Measurements from ENCODE around the gene TOP2B. TPM values are rescaled to one million over a fixed set of nuclear protein-coding genes. Genes with fewer than 3 reads are reported as not detected.

Gene TOP2B
- total and polyA plus RNA-seq, 3 donors from 2014 or later: 46.4 to 86.5 (median 76.9) TPM

GRCh38 chr3:25566358-25566920 lies 98.3 kb downstream of the TOP2B start:
- 86 to 91% methylated on average over 5 of the region's 5 CpGs for WGBS, 2 donors
- H3K4me3 ChIP-seq: no peak overlapping the region
- H3K9me3 ChIP-seq: no peaks in the 10 kb centered on the region
- TF ChIP-seq CTCF (IDR thresholded peaks at IDR 0.05) (no peak), POLR2A (IDR thresholded peaks at IDR 0.05) (no peak)
- no peaks in the 10 kb centered on the region for H3K36me3 ChIP-seq (ENCODE audit: low read depth, missing control alignments)
- intact Hi-C loops (cut with DNase I; ENCODE audit: low total_unique reads): no loop called here
- no peak overlapping the region for H3K27ac ChIP-seq
- no peaks in the 10 kb centered on the region for H3K4me1 ChIP-seq
- no peak for DNase-seq
- H3K27me3 ChIP-seq: no peaks in the 10 kb centered on the region

- no peaks in the 10 kb centered on the region for H3K27me3 ChIP-seq
- H3K27ac ChIP-seq: no peak overlapping the region
- 91 to 97% methylated on average over 7 of the region's 7 CpGs for WGBS, 2 donors
- H3K4me1 ChIP-seq: no peaks in the 10 kb centered on the region
- no peaks in the 10 kb centered on the region for H3K36me3 ChIP-seq (ENCODE audit: low read depth, missing control alignments)
- intact Hi-C loops (cut with DNase I; ENCODE audit: low total_unique reads): no loop called here
- TF ChIP-seq POLR2A (IDR thresholded peaks at IDR 0.05) (no peak), CTCF (IDR thresholded peaks at IDR 0.05) (no peak)
- H3K9me3 ChIP-seq: no peaks in the 10 kb centered on the region
- DNase-seq: no peak
- no peak overlapping the region for H3K4me3 ChIP-seq
Observed at GRCh38 chr3:25565807-25566206, 98.9 kb downstream of the TOP2B start.

- 86 to 92% methylated on average over 4 of the region's 4 CpGs for WGBS, 2 donors
Observed at GRCh38 chr3:25564075-25564474, 100.6 kb downstream of the TOP2B start.

GRCh38 chr3:25563601-25564000 lies 101.1 kb downstream of the TOP2B start:
- DNase-seq: no peak
- H3K27me3 ChIP-seq: no peaks in the 10 kb centered on the region
- no peaks in the 10 kb centered on the region for H3K36me3 ChIP-seq (ENCODE audit: low read depth, missing control alignments)
- H3K9me3 ChIP-seq: no peaks in the 10 kb centered on the region
- no peak overlapping the region for H3K4me3 ChIP-seq
- no peaks in the 10 kb centered on the region for H3K4me1 ChIP-seq
- intact Hi-C loops (cut with DNase I; ENCODE audit: low total_unique reads): no loop called here
- H3K27ac ChIP-seq: no peak overlapping the region
- TF ChIP-seq POLR2A (IDR thresholded peaks at IDR 0.05) (no peak), CTCF (IDR thresholded peaks at IDR 0.05) (no peak)
- 71 to 79% methylated on average over 1 of the region's 1 CpG for WGBS, 2 donors

More at GRCh38 chr3:25564075-25564474, 100.6 kb downstream of the TOP2B start:
- H3K4me1 ChIP-seq: no peaks in the 10 kb centered on the region
- no peak overlapping the region for H3K27ac ChIP-seq
- H3K9me3 ChIP-seq: no peaks in the 10 kb centered on the region
- H3K27me3 ChIP-seq: no peaks in the 10 kb centered on the region
- intact Hi-C loops (cut with DNase I; ENCODE audit: low total_unique reads): no loop called here
- H3K4me3 ChIP-seq: no peak overlapping the region
- no peak for TF ChIP-seq CTCF (IDR thresholded peaks at IDR 0.05)
- no peak for TF ChIP-seq POLR2A (IDR thresholded peaks at IDR 0.05)
- DNase-seq: no peak
- H3K36me3 ChIP-seq (ENCODE audit: low read depth, missing control alignments): no peaks in the 10 kb centered on the region

- intact Hi-C loops (cut with DNase I; ENCODE audit: low total_unique reads): no loop called here
- 83 to 87% methylated on average over 6 of the region's 6 CpGs for WGBS, 2 donors
- TF ChIP-seq CTCF (IDR thresholded peaks at IDR 0.05): no peak
- TF ChIP-seq POLR2A (IDR thresholded peaks at IDR 0.05): no peak
Observed at GRCh38 chr3:25558796-25559195, 105.9 kb downstream of the TOP2B start.

More at GRCh38 chr3:25558796-25559195, 105.9 kb downstream of the TOP2B start:
- no peaks in the 10 kb centered on the region for H3K36me3 ChIP-seq (ENCODE audit: low read depth, missing control alignments)
- no peak overlapping the region for H3K27ac ChIP-seq
- no peak overlapping the region for H3K4me3 ChIP-seq
- H3K4me1 ChIP-seq: peaks cover 5% of the 10 kb centered on the region
- H3K27me3 ChIP-seq: no peaks in the 10 kb centered on the region
- no peaks in the 10 kb centered on the region for H3K9me3 ChIP-seq
- DNase-seq: no peak

Data from testis (tissue), 3 donors.